ENCODE measurements around the gene TBC1D17.

TBC1D17 gene

DNA sequence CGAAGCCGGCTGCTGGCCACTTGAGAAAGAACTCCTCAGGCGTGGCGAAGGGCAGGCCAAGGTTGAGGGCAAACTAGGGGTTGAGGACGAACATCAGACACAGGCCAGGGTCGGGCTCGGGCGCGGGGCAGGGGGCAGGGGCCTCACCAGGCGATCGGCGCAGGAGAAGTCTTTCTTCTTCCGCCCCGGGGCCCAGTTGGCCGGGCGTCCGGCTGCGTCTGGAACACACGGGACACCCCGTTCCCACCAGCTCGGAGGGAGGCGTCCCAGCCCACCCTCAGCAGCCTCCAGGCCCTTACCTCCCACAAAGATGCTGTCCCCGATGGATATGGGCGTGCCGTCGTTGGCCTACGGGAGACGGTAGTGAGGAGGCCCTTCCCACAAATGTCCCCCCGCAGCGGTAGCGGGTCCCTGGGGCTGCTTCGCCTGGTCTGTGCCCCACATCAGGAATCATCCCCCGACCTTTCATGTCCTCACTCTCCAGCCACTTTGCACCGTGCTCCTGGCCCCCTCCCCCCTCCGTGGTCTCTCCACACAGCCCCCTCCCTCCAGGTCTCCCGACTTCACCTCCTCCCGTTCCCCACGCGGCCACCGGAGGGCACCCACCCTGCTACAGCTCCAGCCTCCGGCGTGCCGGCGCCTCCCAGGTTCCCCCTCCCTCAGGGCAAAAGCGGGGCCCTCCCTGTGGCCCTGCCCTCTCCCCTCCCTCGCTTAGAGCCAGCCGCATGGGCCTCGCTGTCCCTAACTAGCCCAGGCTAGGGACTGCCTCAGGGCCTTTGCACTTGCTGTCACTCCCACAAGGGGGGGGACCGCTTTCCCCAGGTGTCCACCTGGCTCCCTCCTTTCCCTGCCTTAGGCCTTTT lies 14.9 kb upstream of the TBC1D17 start:
- DNase-seq, result no peak

DNA sequence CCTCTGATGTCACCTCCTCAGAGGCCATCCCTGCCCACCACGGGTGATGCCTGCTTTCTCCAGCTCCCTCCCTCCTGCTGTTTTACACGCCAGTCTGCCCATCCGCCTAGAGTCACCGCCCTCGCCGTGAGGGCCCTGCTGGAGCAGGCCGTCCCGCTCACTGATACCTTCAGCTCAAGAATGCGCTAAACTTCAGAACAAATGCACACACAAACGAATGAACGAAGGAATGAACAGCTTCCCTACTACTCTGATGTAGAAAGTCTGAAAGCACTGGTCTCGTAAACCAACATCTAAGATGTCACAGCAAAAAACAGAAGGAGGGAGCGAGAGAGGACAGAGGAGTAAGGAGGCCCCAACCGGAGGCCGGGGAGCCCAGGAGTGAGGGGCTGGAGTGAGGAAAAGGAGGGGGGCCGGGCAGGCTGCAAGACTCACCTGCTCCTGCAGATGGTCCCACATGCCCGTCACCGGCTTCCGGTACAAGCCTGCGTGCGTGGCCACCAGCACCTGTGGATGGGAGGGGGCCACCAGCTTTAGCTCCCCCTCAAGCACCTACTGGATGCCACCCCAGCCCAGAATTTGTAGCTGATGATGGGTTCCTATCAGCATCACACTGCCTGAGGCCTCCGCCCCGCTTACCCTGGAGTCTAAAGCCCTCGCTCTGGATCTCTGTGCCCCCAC lies 14.1 kb upstream of the TBC1D17 start:
- DNase-seq, result no peak

DNA sequence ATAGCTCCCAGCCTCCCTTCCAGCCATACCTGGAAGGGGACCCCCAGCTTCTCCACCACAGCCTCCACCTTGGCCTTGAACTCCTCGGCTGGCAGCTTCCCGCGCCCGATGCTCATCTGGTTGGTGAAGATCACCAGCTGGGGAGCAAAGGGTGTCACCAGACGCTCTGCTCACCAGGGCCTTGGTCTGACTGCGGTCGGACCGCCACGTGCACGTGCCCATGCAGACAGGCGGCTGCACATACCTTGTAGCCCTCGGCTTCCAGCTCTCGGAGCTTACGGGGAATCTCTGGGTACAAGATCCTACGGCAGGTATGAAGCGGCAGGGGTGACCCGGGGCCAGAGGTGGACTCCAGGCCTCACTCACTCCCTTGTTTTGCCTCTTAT lies 13.6 kb upstream of the TBC1D17 start:
- DNase-seq, result no peak

DNA sequence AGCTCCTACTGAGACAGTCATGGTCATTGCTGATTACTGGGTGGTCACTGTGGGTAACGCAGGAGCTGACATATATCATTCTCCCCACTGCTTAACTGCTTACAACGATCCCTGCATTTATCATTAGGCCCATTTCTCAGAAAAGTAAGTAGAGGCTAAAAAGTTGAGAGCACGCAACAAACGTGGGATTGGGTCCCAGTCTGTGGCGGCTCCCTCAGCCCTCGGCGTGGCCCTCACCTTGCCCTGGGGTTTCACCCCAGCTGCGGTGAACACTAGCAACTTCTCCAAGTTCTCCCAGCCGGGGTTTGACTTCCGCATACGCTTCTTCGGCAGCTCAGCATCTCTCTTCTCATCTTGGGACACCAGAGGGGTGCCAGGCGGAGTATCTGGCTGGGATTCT lies 12.6 kb upstream of the TBC1D17 start:
- no peak for DNase-seq

DNA sequence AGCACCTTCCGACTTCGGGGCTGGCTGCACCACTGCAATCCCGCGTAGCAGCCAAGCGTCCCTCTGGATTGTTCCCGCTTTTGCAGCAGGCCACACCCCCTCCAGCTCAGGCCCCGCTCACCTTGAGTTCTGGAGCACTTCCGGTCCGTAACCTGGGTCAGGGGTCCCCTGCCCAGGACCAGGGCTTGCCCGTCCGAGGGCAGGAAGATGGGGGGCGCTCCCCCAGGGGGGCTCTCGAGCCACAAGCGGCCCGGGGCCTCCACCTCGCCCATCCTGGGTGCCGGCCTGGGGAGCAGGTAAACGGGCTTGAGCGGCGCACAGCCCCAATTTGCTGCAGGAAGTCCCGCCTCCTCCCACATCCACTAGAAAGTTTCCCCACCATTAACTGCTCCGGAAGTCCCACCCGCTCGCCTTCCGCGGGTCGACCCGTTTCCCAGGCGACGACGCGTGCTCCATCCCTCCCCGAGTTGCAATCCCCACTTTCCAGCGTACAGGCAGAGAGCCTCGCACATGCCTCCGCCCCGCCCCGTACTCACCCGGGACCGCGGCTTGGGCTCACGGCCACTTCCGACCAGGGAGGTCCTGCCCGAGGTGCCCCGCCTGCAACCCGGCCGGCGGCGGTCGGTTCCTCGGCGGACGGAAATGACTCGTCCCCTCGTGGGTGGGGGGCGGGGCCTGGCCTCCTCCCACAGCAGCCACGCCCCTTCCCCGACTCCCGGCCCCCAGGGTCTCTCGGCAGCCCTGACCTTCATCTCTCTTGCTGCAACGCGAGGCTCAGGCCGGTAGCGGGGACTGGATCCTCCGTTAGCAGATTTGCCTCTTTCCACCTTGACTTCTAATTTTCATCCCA lies 10.3 kb upstream of the TBC1D17 start, which contains the start of gene PNKP:
PNKP (minus strand) TSS at position 644 of the 850 bp plus-strand sequence; CDS start at position 272, 372 bp downstream.
- DNase-seq, result peak; percentile 79

DNA sequence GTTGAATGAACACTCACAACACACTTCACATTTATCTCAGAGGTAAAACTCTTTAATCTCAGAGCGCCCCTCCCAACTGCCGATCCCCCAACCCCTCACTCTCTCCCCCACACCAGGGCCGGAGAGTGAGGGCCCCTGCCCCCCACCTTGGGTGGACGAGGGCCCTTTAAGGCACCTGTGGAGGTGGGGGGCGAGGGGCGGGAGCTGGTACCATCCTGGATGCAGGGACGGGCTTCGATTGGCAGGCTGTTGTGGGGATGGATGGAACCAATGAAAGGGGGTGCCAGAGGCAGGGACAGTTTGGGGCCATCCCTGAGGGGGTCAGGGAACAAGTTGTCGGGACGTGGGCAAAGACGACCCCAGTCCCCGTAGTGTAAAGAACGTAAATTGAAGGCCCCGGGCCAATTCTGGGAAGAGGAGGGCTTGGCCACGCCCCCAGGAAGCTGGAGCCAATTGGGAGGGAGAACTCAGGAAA lies 8.5 kb upstream of the TBC1D17 start:
- no peak for DNase-seq

DNA sequence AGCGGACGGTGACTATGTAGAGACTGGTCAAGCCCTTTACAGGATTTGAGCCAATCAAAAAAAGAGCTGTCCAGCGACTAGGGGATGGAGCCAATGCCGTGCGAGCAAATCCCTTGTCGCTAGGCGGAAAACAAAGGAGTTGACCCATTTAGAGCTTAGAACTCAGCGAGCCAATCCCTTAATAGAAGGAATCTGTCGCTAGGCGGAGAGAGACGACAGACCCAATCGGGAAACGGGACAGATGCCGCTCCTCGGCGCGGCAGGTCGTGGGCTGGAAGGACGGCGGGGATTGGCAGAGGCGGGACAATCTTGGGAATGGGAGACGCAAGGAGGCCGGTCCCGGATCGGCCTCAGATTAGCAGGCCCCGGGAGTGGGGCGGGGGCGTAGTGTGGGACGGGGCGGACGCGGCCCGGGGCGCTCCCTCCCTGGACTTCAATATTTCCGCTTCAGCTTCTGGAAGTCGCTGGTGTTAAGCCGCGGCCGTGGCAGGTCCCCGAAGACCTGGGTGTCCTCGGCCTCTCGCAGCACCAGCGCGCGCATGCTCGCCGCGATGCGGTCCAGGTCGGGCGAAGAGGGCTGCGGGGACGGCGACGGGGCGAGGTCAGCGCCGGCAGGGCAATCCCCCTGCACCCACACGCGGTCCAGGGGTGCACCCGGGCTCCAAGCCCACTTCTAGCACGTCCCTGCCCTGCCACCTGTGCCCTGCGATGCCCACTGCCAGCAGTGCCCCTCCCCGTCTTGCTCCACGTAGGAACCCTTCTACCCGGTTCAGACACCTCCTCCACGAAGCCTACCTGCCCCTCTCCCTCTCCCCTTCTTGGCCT lies 7.8 kb upstream of the TBC1D17 start:
- DNase-seq, result peak; percentile 98

DNA sequence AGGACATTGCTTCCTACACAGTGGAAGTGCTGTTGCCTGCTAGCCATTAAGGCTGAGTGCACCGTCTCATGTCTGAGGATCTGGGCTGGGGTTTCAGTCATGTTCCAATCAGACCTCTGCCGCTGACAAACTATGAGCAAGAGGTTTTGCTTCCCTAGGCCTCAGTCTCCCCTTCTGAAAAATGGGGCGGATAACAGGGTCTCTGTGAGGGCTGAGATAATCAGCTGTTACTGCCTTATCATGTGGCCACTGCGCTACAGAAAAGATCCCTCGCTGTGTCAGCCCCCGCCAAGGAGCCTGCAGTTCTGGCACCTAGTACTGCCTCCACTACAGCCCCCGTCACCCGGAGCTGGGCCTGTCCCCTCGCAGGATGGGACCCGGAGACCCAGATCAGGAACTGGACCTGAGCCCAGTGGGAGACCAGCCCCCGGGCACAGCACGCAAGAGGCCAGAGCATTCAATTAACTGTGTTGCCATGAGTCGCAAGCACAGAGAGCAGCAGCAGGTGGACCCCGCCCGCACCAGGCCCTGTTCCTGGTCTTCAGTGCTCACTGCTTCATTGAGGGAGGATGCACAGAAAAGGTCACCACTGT lies 7.1 kb upstream of the TBC1D17 start:
- DNase-seq, result no peak

DNA sequence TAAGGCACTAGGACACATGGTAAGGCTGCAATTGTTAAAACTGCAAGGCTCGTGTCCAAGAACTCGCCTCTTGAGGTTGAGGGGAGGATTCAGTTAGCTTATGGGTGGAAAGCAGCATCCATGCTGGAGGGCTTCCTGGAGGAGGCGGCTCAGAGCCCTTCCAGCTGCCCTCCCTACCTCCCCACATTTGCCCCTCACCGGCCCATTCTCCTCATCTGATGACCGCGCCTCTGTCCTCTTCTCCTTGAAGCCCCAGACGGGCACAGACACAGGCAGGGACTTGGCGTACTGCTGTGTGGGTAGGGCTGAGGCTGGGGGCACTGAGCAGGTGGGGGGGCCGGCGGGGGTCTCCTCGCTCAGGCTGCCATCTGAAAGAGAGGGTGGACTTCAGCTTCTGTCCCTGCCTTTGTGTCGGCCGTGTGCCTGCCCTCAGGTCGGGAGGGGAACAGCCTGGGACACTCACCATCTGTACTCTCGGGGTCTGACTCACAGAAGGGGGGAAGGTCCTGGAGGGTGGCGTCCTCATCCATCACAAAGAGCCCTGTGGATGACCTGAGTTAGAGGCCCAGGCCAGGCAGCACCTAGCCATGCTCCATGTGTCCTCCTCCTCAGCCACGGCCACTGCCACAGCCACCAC lies 6.0 kb upstream of the TBC1D17 start:
- DNase-seq, result no peak

DNA sequence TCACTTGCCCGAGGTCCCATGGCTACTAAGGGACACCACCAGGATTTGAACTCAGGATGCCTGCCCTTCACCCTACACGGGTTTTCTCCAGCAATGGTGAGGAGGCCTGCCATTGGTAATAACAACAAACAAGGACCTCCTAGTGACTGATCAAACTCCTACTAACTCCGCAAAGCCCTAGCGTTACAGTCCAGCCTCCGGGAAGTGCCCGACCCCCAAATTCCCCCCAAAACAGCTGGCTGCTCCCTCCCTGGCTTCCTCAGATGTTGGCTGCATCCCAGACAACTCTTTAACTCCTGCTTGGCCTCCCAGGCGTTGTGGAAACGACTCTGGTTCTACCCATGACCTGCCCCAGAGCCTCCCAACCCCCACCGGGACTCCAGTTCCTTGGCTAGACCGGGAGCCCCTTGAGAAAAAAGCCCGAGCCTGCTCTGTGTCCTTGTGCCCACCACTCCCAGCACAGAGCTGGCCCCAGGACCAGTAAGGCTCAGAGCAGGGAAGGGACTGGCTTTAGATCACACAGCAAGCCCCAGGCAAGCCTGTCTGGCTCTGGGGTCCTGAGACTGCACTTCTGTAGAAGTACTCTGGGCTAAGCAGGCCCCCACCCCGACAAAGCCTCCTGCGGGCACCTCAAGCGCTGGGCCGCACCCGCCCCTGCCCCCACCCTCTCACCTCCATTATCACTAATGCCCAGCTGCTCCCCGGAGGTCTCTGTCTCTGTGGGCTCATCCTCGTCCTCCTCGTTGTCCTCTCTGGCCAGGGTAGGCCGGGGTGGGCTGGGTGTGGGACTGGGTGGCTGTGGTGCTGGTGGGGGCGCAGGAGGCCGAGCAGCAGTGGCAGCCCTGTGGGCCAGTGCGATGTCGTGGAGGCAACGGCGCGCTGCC lies 5.0 kb upstream of the TBC1D17 start:
- DNase-seq, result no peak

DNA sequence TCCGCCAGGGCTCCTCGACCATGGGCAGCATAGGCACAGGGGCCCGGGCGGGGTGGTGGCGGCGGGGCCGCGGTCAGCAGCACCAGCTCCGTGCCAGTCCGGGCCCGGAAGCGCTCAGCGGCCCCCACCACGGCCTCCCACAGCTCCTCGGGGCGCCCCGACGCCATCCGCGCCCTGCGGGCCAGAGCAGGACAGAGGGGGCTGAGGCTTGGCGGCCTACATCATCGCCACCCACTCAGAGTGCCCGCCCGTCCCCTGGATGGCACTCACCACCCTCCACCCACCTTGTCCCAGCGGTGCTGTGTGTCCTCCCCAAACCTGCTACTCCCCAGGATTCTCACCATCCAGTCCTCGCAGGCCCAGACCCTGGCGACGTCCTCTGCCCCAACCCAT lies 4.4 kb upstream of the TBC1D17 start:
- no peak for DNase-seq

DNA sequence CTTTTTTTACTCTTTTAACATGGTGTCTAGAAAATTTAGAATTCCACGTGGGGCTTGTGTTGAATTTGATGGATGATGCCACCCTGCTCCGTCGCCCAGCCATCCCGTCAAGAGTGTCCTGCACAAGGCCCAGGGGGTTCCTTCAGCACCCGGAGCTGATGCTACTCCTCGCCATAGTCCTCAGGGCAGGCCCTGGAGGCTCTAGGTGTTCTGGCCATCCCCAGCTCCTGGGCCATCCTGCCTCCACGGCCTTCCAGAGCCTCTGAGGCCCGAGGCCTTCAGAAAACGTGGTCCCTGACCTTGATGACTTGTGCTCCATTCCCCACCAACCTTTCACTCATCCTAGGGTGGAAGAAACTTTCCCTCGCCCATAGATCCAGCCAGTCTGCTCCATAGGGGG lies 3.7 kb upstream of the TBC1D17 start:
- DNase-seq, result no peak

DNA sequence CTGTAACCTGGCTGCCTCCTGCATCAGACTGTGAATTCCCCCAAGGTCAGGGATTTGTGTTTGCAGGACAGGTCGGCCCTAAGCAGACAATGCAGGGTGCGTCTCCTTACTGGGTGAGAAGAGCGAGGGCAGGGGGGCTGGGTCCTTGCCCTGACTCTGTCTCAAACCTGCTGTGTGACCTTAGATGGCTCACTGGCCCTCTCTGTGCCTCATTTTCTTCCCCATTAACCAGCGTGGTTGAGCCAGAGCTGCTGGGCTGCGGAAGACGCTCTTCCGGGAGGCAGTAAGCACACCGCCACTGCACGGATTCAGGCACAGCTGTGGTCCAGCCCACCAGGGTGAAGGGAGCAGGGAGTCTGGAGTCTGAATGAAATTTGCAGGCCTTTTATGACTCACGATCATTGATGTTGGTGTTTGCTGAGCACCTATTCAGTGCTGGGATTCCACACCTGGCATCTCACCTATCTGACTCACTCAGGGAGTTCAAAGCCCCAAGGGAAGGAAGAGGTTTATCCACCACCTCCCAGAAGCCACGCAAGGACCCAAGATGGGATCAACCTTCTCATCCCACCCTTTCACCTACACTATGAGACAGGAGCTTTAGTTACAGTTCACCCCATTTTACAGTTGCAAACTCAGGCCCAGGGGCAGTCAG lies 2.9 kb upstream of the TBC1D17 start:
- no peak for DNase-seq

DNA sequence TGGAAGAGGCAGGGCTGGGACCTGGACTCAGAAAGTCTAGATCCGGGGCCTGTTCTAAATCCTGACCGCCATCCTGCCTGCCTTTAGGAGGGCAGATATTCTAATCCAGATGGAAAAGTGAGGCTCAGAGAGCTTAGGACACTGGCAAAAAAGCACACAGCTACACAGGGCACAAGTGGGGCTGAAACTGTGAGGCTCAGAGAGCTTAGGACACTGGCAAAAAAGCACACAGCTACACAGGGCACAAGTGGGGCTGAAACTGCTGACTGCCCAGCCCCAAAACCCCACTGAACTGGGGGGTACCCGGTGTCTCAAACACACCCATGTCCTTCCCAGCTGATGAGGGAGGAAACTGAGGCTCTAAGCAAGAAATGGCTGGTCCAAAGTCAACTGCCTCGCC lies 2.3 kb upstream of the TBC1D17 start:
- DNase-seq, result no peak

DNA sequence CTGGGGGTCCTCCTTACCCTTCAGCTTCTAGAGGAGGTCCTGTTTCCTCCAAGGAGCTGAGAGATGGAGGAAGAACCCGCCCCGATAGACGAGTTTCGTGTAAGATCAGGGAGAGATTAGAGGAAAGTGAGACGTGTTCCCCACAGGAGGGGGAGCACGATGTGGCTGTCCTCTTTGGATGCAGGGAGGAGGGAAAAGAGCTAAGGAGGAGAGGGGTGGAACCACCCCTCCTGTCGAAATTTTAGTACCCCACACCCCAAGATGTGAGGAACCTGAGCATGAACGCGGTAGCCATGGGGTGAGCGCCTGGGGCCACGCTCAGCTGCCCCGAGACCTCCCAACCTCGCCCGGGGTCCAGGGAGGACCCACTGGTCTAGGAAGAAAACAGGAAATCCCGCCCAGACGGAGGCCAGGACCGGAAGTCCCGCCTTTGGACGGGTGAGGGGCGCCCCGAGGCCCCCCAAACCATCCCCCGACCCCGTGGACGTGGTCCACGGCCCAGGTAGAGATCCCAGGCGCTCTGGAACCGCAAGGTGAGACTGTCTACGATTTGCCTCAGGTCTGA lies 1.6 kb upstream of the TBC1D17 start:
- DNase-seq, result no peak

DNA sequence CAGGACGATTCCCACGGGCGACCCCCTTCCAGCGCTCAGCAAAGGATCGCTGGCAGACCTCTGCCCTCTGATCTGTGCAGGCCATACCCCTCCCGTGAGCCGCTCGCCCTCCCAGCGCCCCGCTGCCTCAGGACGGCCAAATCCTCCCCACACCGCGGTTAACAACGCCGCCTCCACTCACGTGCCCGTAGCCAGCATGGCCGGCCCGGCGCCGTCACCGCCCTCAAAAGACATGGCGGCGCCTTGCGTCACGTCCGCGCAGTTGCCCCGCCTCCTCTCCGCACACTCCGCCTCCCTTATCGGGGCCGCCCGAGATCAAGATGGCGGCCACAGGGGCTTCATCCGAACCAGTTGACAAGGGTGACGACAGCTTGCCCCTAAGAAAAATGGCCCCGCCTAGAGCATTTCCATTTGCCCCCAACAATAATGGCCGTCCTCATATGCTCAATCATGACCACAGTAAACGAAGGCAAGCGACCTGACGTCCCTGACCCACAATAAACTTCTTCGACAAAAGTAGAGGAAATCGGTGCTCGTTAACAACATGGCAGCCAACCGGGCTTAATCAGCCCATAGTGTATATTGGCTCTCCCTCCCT lies 981 bp upstream of the TBC1D17 start:
- peak; percentile 98 for DNase-seq

DNA sequence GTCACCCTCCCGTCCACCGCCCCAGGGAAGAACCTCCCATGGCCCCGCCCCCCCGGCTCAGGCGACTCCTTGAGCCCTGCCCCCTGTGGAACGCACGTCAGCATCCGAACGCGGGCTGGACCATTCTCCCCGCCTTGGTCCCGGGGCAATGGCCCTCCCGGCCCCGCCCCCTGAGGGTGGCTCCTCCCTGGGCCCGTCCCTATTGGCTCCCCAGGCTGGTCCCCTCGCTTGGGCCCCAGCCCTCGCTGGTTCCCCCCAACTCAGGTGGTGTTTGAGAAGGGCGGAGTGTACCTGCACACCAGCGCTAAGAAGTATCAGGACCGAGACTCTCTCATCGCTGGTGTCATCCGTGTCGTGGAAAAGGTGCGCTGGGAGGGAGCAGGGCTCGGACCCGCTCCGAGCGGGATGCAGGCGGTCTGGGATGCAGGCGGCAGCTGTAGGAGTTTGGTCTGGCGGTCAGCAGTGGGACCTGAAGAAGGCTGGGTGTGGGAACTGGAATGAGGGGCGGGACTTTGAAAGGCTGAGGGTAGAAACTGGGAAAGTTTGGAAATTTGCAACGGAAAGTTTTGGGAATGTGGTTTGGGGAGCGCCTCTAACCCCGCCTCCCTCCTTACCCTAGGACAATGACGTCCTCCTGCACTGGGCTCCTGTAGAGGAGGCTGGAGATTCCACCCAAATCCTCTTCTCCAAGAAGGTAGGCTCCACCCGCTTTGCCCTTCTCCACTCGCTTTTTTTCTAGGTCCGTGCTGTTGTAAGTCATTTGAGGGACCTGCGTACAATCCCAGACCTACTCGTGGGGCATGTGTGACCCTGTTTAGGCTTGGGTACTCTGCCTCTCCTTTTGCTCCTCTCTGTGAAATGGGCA lies 609 bp downstream of the TBC1D17 start:
- no peak for DNase-seq

DNA sequence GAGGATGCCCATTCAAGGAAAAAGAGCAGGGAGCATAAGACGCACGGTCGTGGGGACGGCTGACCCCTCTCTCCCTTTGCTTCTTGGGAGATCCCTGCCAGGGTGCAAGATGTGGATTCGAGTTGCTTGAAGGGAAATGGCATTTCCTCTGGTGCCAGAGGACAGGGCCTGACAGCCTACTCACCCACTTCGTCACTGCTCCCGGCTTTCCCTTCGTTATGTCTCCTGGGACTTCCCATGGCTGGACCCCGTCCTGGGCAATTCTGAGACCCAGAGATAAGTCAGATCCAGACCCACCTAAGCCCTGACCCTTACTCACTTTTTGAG lies 1.2 kb downstream of the TBC1D17 start:
- DNase-seq, result no peak

Data from NCI-H2029 treated with DMSO at 0.1 percent for 48 hours (cell line).